H9 (cell line): ENCODE data around the gene SETBP1. TPM values are rescaled to one million over a fixed set of nuclear protein-coding genes. Genes with fewer than 3 reads are reported as not detected.

Experiments used
- DNase-seq: peaks from one replicate; pipeline ENCODE4 v3.0.0-alpha.2; 2017
- H2AFZ ChIP-seq: one replicate; pipeline ENCODE4 v1.6.1; 2013; ENCODE audit warnings: mild to moderate bottlenecking, low read length, control low read depth, moderate library complexity
- H2AK5ac ChIP-seq: 2 replicates; pipeline ENCODE4 v1.6.1; 2013; ENCODE audit warnings: low read length, control low read depth, mixed read lengths; ENCODE audit not compliant: insufficient read length
- H2BK120ac ChIP-seq: one replicate; pipeline ENCODE4 v1.6.1; 2013; ENCODE audit warnings: low read depth, mild to moderate bottlenecking, low read length, control low read depth, inconsistent platforms; ENCODE audit not compliant: poor library complexity, severe bottlenecking
- H2BK12ac ChIP-seq: 2 replicates; pipeline ENCODE4 v1.6.1; 2013; ENCODE audit warnings: low read length, control low read depth, mixed read lengths, low read depth; ENCODE audit not compliant: insufficient read length
- H2BK15ac ChIP-seq: 2 replicates; pipeline ENCODE4 v1.6.1; 2013; ENCODE audit warnings: low read depth, low read length, control low read depth
- H2BK20ac ChIP-seq: one replicate; pipeline ENCODE4 v1.6.1; 2013; ENCODE audit warnings: low read depth, mild to moderate bottlenecking, low read length, control low read depth, inconsistent platforms; ENCODE audit not compliant: poor library complexity, severe bottlenecking
- H2BK5ac ChIP-seq: 2 replicates; pipeline ENCODE4 v1.6.1; 2013; ENCODE audit warnings: low read length, control low read depth, mixed read lengths; ENCODE audit not compliant: insufficient read length
- H3K14ac ChIP-seq: 2 replicates; pipeline ENCODE4 v1.6.1; 2013; ENCODE audit warnings: low read length, control low read depth; ENCODE audit not compliant: insufficient read depth
- H3K18ac ChIP-seq: 2 replicates; pipeline ENCODE4 v1.6.1; 2013; ENCODE audit warnings: low read depth, mild to moderate bottlenecking, mixed read lengths, low read length, control low read depth; ENCODE audit not compliant: insufficient read length
- H3K23ac ChIP-seq: 2 replicates; pipeline ENCODE4 v1.6.1; 2013; ENCODE audit warnings: low read length, control low read depth, mixed read lengths, low read depth; ENCODE audit not compliant: insufficient read length
- H3K23me2 ChIP-seq: 2 replicates; pipeline ENCODE4 v1.6.1; 2013; ENCODE audit warnings: low read depth, mild to moderate bottlenecking, mixed read lengths, low read length, control low read depth; ENCODE audit not compliant: insufficient read length, poor library complexity, severe bottlenecking
- H3K27ac ChIP-seq: 2 replicates; pipeline ENCODE4 v1.5.1; 2013; ENCODE audit warnings: low read length, control low read depth, mixed read lengths, low read depth; ENCODE audit not compliant: insufficient read length
- H3K27me3 ChIP-seq: 2 replicates; pipeline ENCODE4 v1.6.1; 2013; ENCODE audit warnings: low read length, control low read depth, inconsistent platforms; ENCODE audit not compliant: insufficient read depth
- H3K4ac ChIP-seq: 2 replicates; pipeline ENCODE4 v1.6.1; 2013; ENCODE audit warnings: low read depth, mild to moderate bottlenecking, control low read depth, inconsistent platforms, low read length, moderate library complexity
- H3K4me1 ChIP-seq: 2 replicates; pipeline ENCODE4 v1.6.1; 2013; ENCODE audit warnings: low read length, control low read depth, inconsistent platforms; ENCODE audit not compliant: insufficient read depth
- H3K4me2 ChIP-seq: 2 replicates; pipeline ENCODE4 v1.6.1; 2013; ENCODE audit warnings: low read length, control low read depth, mixed read lengths; ENCODE audit not compliant: insufficient read length, insufficient read depth
- H3K56ac ChIP-seq: 2 replicates; pipeline ENCODE4 v1.6.1; 2013; ENCODE audit warnings: low read depth, mild to moderate bottlenecking, mixed read lengths, low read length, control low read depth; ENCODE audit not compliant: insufficient read length
- H3K79me1 ChIP-seq: 2 replicates; pipeline ENCODE4 v1.6.1; 2013; ENCODE audit warnings: low read depth, mild to moderate bottlenecking, moderate library complexity, low read length, control low read depth, inconsistent platforms; ENCODE audit not compliant: insufficient read depth, poor library complexity, severe bottlenecking
- H3K79me2 ChIP-seq: 2 replicates; pipeline ENCODE4 v1.6.1; 2013; ENCODE audit warnings: low read length, control low read depth, inconsistent platforms; ENCODE audit not compliant: insufficient read depth
- H3K9ac ChIP-seq: 2 replicates; pipeline ENCODE4 v1.6.1; 2013; ENCODE audit warnings: low read length, control low read depth, mixed read lengths; ENCODE audit not compliant: insufficient read length; ENCODE audit errors: extremely low read depth
- H3K9me3 ChIP-seq: one replicate; pipeline ENCODE4 v1.6.1; 2013; ENCODE audit warnings: low read depth, low read length, inconsistent platforms; ENCODE audit not compliant: control insufficient read depth
- H3T11ph ChIP-seq: one replicate; pipeline ENCODE4 v1.6.1; 2013; ENCODE audit warnings: mild to moderate bottlenecking, low read length, control low read depth, inconsistent platforms
- H4K20me1 ChIP-seq: one replicate; pipeline ENCODE4 v1.6.1; 2013; ENCODE audit not compliant: control insufficient read depth, insufficient read length, insufficient read depth
- H4K5ac ChIP-seq: 2 replicates; pipeline ENCODE4 v1.6.1; 2013; ENCODE audit warnings: low read depth, mild to moderate bottlenecking, mixed read lengths, low read length, control low read depth; ENCODE audit not compliant: insufficient read length
- H4K8ac ChIP-seq: replicated peaks from 2 replicates; pipeline ENCODE4 v1.6.1; 2013; ENCODE audit warnings: low read length, control low read depth, mixed read lengths, low read depth; ENCODE audit not compliant: insufficient read length
- H4K91ac ChIP-seq: 2 replicates; pipeline ENCODE4 v1.6.1; 2013; ENCODE audit warnings: low read depth, mild to moderate bottlenecking, moderate library complexity, mixed read lengths, low read length, control low read depth; ENCODE audit not compliant: insufficient read length
- H3K27ac Mint-ChIP-seq, 3 experiments: 2 replicates in 2 of 3; 3 replicates in 1 of 3; pipeline ENCODE4 v1.8.0; 2020 to 2021; ENCODE audit warnings: mixed read lengths in 3 of 3, mild to moderate bottlenecking in 1 of 3, moderate library complexity in 1 of 3
- H3K27me3 Mint-ChIP-seq: 2 replicates; pipeline ENCODE4 v1.8.0; 2021; ENCODE audit warnings: low read depth, mild to moderate bottlenecking, moderate library complexity, mixed read lengths
- H3K36me3 Mint-ChIP-seq, 3 experiments: 2 replicates in 2 of 3; 3 replicates in 1 of 3; pipeline ENCODE4 v1.8.0; 2020 to 2021; ENCODE audit warnings: low read depth in 3 of 3, mixed read lengths in 3 of 3; ENCODE audit not compliant: insufficient read depth in 1 of 3
- H3K4me1 Mint-ChIP-seq, 2 experiments: 2 replicates each; pipeline ENCODE4 v1.8.0; 2020; ENCODE audit warnings: mixed read lengths in 2 of 2
- H3K4me3 Mint-ChIP-seq, 2 experiments: 2 replicates in 1 of 2; 3 replicates in 1 of 2; pipeline ENCODE4 v1.8.0; 2020 to 2021; ENCODE audit warnings: mild to moderate bottlenecking in 2 of 2, mixed read lengths in 2 of 2, moderate library complexity in 1 of 2
- H3K9me3 Mint-ChIP-seq, 2 experiments: 2 replicates in 1 of 2; 3 replicates in 1 of 2; pipeline ENCODE4 v1.8.0; 2020; ENCODE audit warnings: mild to moderate bottlenecking in 2 of 2, mixed read lengths in 2 of 2, moderate library complexity in 1 of 2
- total RNA-seq: library from RNA; stranded (reverse); gene quantifications from 2 replicates; pipeline ENCODE4 v1.2.1, GENCODE V29; 2021
- TF ChIP-seq, protein P1 (sequence below): fragments of 200-600 bp; sonication (generic); conservative IDR thresholded peaks from 3 replicates; pipeline ENCODE4 v1.8.0; 2021; ENCODE audit warnings: antibody characterized with exemption, mild to moderate bottlenecking

The SETBP1 gene
- total RNA-seq, 1 experiment from 2014 or later = 4.6 TPM

DNA sequence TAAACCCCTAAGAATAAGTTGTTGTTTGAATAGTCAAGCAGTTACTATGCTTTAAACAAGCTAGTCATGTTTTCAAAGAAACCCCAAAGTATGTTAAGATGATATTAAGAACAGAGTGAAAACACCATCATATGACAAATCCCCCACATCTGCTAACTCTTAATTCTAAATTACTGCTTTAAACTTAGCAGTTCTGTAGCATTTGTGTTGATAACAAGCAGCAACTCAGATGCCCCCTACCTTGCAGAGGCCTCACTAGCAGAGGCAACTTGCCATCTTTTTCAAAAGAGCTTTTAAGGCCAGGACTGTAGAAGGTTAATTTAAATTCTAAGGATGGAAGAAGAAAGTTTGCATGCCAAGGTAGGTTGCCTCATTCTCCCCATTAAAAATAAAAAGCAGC is 376.2 kb downstream of the SETBP1 start:
- Histone ChIP-seq H3K4me2 (no peak overlapping the region), H2BK120ac (no peak overlapping the region), H4K5ac (no peak overlapping the region), H2AK5ac (no peak overlapping the region), H2BK15ac (no peak overlapping the region), H2BK5ac (no peak overlapping the region), H2BK12ac (no peak overlapping the region), H4K20me1 (no peaks in the 10 kb centered on the region), H3T11ph (no peak overlapping the region), H3K4me1 (no peaks in the 10 kb centered on the region), H3K9ac (no peak overlapping the region), H3K9me3 (no peaks in the 10 kb centered on the region), H4K91ac (no peak overlapping the region), H4K8ac (no peak overlapping the region), H3K79me2 (no peaks in the 10 kb centered on the region), H3K4ac (no peak overlapping the region), H3K23ac (no peak overlapping the region), H2BK20ac (no peak overlapping the region), H3K27ac (no peak overlapping the region), H2AFZ (no peak overlapping the region), H3K18ac (no peak overlapping the region), H3K23me2 (no peaks in the 10 kb centered on the region), H3K27me3 (no peaks in the 10 kb centered on the region), H3K79me1 (no peaks in the 10 kb centered on the region), H3K56ac (no peak overlapping the region), H3K14ac (no peak overlapping the region)
- Mint-ChIP-seq H3K27me3 (no peaks in the 10 kb centered on the region), H3K4me3 (no peak overlapping the region), H3K36me3 (no peaks in the 10 kb centered on the region), H3K27ac (no peak overlapping the region), H3K4me1 (peaks cover 6 to 9% of the 10 kb centered on the region in 2 experiments; a peak in 3 of 4 replicates), H3K9me3 (no peaks in the 10 kb centered on the region)
- DNase-seq = no peak
- TF ChIP-seq, protein P1, sequence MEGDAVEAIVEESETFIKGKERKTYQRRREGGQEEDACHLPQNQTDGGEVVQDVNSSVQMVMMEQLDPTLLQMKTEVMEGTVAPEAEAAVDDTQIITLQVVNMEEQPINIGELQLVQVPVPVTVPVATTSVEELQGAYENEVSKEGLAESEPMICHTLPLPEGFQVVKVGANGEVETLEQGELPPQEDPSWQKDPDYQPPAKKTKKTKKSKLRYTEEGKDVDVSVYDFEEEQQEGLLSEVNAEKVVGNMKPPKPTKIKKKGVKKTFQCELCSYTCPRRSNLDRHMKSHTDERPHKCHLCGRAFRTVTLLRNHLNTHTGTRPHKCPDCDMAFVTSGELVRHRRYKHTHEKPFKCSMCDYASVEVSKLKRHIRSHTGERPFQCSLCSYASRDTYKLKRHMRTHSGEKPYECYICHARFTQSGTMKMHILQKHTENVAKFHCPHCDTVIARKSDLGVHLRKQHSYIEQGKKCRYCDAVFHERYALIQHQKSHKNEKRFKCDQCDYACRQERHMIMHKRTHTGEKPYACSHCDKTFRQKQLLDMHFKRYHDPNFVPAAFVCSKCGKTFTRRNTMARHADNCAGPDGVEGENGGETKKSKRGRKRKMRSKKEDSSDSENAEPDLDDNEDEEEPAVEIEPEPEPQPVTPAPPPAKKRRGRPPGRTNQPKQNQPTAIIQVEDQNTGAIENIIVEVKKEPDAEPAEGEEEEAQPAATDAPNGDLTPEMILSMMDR = no peak
